DMS79 (cell line): Measurements from ENCODE around the gene CPT1B.
"Not testable (repeated sequence)": the region's sequence is repeated elsewhere in the genome, so short reads cannot be mapped to it uniquely, and the experiment has no call there.

Experiments used
- DNase-seq: peaks from one replicate; lab custom pipeline; 2025; lab: John Stamatoyannopoulos, UW

CPT1B gene

GRCh38 chr22:50577987-50578775, at the start of gene CPT1B:
Gene CPT1B, minus strand, starts transcription at chr22:50578427. Its CDS starts 512 bp downstream, at chr22:50577915.
- no peak for DNase-seq

GRCh38 chr22:50626850-50627641, 48.8 kb upstream of the CPT1B start:
- DNase-seq, result no peak

GRCh38 chr22:50626314-50626849, 48.2 kb upstream of the CPT1B start:
- no peak for DNase-seq

GRCh38 chr22:50625568-50626313, 47.5 kb upstream of the CPT1B start:
- no peak for DNase-seq

GRCh38 chr22:50625131-50625567, 46.9 kb upstream of the CPT1B start:
- no peak for DNase-seq

- no peak for DNase-seq
Observed at GRCh38 chr22:50624347-50625130, 46.3 kb upstream of the CPT1B start.

GRCh38 chr22:50622723-50623327, 44.6 kb upstream of the CPT1B start:
- DNase-seq, result peak; percentile 67

GRCh38 chr22:50621948-50622722, 43.9 kb upstream of the CPT1B start:
- no peak for DNase-seq

GRCh38 chr22:50621356-50621880, 43.2 kb upstream of the CPT1B start:
- no peak for DNase-seq

- DNase-seq, result peak; percentile 32
Observed at GRCh38 chr22:50620593-50621355, 42.5 kb upstream of the CPT1B start.

- DNase-seq, result not testable (repeated sequence)
Observed at GRCh38 chr22:50614296-50614695, 36.1 kb upstream of the CPT1B start.

- no peak for DNase-seq
Observed at GRCh38 chr22:50613291-50613981, 35.2 kb upstream of the CPT1B start.

- no peak for DNase-seq
Observed at GRCh38 chr22:50612528-50613221, 34.4 kb upstream of the CPT1B start.

- DNase-seq, result no peak
Observed at GRCh38 chr22:50612168-50612527, 33.9 kb upstream of the CPT1B start.

- DNase-seq, result no peak
Observed at GRCh38 chr22:50611341-50612060, 33.3 kb upstream of the CPT1B start.

GRCh38 chr22:50610581-50610980, 32.4 kb upstream of the CPT1B start:
- no peak for DNase-seq

- DNase-seq, result no peak
Observed at GRCh38 chr22:50610041-50610451, 31.8 kb upstream of the CPT1B start.
